NCI-H1694 (cell line): Measurements from ENCODE around the gene KMO.

ENCODE experiments used
- DNase-seq: peaks from one replicate; lab custom pipeline; 2025; lab: John Stamatoyannopoulos, UW

KMO gene

DNA sequence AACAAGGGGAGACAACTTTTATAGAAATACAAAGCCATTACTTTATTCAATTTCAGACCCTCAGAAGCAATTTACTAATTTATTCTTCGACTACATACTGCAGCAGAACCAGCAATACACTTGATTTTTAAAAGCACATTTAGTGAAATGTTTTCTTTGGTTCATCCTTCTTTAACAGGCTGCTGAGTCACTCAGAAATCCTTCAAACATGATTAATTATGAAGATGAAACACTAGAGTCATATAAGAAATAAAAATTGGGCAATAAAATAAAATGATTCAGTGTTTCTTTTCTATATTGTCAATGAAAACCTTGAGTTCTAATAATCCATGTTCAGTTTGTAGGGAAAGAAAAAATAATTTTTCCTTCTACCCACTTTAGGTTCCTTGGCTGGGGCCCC, 61.0 kb downstream of the KMO start:
- no peak for DNase-seq

DNA sequence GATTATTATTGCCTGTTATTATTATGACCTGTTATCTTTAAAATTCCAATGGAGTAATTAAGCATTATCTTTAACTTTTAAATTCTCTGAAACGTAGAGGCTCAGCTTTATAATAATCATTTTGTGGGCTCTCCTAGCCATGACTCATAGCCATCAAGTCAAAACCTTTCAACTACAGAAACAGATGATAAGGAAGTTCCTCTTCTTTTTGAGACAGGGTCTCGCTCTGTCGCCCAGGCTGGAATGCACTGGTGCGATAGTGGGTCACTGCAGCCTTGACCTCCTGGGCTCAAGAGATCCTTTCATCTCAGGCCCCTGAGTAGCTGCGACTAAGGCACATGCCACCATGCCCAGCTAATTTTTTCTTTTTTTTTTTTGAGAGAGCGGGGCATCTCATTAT, 64.5 kb downstream of the KMO start:
- no peak for DNase-seq

DNA sequence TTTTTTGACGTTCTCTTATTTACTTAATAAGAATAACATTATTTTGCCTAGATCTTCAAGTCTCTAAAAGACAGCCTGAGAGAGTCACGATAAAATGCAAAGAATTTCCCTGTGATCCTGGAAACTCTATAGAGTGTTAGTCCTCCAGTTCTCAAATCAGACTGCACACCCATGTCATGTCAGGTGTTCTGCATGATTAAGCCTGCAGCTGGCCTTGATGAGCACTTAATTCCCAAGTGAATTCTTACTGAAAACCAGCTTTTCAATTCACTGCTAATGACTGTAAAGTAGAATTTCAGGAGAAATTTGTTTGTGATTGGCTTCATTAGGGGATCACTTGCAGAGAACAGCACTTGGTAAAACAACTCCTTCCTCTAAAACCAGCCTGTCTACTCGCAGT, 66.1 kb downstream of the KMO start:
- DNase-seq, result no peak

GRCh38 chr1:241600496-241600901, 68.3 kb downstream of the KMO start:
- no peak for DNase-seq

- no peak for DNase-seq
Measured at GRCh38 chr1:241603731-241604245, 71.6 kb downstream of the KMO start.

DNA sequence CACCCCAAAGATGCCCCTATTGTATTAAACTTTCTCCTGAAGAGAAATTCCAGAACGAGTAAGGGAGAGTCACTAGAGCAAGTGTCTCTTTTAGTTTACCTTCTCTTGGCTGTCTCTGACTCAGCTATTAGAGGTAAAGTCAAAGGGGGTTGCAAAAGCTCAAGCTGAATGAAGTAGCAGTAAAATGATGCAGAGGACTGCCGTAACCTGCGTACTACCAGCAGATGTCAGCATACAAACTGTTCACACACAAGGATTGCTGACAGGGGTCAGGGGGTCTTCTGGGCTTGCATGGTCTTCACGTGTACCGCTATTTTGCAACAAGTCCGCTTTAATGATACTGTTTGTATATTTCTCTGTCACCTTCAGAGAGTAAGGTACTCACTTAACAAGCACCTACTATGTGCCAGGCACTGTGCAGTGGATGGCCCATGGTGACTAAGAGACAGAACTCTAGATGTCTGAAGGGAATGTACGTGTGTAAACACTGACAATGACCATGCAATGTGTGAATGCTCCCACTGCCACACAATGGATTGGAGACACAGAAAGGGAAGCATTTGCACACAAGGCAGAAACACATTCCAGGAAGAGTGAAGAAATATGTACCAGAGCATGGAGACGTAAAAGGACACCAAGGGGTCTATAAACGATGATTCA, 73.1 kb downstream of the KMO start:
- peak; percentile 9 for DNase-seq

DNA sequence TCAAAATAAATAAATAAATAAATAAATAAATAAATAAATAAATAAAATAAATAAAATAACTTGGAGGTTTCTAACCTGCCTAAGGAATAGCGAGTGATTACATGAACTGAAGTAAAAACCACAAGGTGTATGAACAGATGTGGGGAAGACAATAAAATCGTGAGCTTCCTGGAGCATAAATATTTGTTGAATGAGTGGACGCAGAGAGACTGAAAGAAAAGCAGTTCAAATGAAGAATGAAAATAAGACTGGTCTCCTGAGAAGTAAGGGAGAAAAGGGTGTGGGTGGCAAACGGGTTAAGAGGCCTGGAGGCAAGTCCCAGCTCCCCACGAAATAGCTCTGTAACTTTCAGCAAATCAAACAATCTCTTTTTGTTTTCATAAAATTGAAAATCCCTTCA, 74.4 kb downstream of the KMO start:
- no peak for DNase-seq

- DNase-seq, result no peak
Measured at GRCh38 chr1:241607497-241607896, 75.3 kb downstream of the KMO start.

- no peak for DNase-seq
Measured at GRCh38 chr1:241608379-241609033, 76.3 kb downstream of the KMO start.

DNA sequence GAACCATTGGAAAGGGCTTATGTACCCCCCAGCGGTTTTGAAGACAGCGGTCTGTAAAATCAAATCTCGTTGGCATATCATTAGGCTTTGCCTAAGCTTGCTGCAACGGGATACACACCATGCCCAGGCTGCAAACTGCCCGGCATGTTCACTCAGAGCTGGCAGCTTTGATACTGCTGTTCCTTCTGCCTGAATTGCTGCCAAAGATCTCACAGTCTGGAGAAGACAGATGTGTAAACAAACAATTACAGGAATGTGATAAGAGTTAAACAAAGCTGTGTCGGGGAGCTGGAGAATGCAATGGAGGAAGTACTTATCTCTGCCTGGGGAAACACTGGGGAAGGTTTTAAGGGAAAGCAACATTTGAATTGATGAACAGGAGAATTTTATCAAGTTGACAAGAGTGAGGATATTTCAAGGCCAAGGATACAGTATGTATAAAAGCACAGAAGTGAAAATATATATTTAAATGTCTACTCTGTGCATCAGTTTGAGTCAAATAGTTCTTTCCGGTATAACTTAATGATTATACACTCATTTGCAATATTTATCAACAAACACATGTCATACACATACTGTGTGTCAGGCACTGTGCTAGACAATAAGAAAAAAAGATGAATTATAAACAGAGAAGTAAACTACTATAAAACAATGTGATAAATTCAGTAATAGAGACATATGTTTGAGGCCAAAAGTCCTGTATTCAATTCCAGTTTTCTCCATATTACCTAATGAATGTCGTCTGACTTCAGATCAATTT, 78.1 kb downstream of the KMO start:
- peak; percentile 64 for DNase-seq

DNA sequence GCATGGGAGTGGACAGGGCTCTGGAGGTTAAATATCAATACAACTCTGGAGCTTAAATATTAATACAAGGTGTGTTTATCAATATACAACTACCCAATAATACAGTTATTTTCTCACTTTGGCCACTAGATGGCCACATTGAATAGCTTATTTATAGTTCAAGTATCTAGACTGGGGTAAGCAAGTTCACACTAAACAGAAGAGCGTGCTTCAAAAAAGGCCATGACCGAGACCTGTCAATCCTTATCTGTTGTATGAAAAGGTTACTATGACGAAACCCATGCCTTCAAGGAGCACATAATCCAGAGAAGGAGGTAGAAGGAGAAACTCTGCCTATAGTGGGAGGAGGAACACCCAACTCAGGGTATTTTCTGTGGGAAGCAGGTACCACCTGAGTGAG, 78.9 kb downstream of the KMO start:
- DNase-seq, result peak; percentile 75

- no peak for DNase-seq
Measured at GRCh38 chr1:241611736-241612135, 79.6 kb downstream of the KMO start.

- DNase-seq, result no peak
Measured at GRCh38 chr1:241612533-241613477, 80.6 kb downstream of the KMO start.

- no peak for DNase-seq
Measured at GRCh38 chr1:241614144-241614543, 82.0 kb downstream of the KMO start.

- no peak for DNase-seq
Measured at GRCh38 chr1:241614572-241614971, 82.4 kb downstream of the KMO start.

GRCh38 chr1:241615043-241615974, 83.1 kb downstream of the KMO start:
- no peak for DNase-seq

- DNase-seq, result no peak
Measured at GRCh38 chr1:241617426-241617825, 85.2 kb downstream of the KMO start.

GRCh38 chr1:241622669-241623068, 90.5 kb downstream of the KMO start:
- DNase-seq, result no peak

DNA sequence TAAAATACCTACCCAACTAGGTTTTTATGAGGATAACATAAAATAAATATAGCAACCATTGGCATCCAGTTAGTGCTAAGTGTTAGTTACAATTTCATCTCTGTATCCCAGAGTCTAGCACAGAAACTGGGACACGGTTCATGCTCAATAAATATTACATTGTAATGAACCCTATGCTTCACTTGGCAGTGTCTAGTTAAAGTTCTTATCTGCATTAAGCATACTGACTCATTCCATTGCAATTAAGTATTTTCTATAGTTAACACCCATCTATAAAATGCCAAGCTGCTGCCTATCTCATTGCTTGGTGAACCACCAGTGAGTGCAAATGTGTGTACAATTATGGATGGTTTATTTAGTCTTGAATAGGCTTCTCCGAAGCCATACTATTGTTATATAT, 92.8 kb downstream of the KMO start:
- no peak for DNase-seq

DNA sequence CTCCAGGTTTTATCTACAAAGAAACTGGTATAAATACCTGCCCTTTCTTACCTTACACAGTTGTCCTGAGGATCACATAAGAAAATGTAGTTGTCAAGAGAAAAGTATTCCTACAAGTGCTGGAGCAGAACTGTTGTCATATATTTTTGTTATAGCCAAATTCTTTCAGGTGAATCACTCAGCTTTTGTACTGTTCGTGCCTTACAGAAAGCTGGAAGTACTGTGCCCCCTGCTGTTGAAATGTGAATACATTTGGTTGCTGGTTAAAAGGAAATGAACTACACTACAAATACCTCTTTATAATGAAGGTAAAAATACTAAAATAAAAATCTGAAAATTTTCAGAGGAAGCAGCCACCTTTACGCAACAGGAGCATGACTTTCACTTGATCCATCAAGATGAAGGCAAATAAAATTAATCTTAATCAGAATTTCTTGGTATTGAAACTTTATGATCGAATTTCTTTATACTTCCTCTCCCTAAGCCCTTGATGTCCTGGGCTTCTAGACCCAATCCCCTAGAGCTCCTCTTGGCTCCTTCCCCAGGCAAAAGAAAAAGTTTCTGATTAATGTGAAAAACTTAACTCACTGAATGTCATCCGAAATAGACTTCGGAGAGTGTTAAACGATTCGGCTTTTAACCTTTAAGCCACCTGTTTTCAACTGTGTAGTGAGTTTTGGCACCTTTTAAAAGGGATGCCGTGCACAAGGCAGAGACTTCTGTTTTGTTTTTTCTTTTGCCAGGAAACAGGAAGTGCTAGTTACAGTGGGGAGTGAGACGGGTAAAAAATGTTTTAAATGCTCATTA, 95.5 kb downstream of the KMO start:
- peak; percentile 29 for DNase-seq
